GM18505 (cell line): ENCODE measurements around the gene PRDM12.

Experiments
- ATAC-seq: cut with Tn5 transposase; IDR thresholded peaks from one replicate; pipeline ENCODE4 v1.9.1; 2021; ENCODE audit not compliant: unreplicated experiment
- POLR2A ChIP-seq: IDR thresholded peaks from 4 replicates; pipeline ENCODE4 v1.6.1; 2011; ENCODE audit warnings: borderline replicate concordance; ENCODE audit not compliant: insufficient read depth, insufficient read length; ENCODE audit errors: extremely low read depth

PRDM12 gene

DNA sequence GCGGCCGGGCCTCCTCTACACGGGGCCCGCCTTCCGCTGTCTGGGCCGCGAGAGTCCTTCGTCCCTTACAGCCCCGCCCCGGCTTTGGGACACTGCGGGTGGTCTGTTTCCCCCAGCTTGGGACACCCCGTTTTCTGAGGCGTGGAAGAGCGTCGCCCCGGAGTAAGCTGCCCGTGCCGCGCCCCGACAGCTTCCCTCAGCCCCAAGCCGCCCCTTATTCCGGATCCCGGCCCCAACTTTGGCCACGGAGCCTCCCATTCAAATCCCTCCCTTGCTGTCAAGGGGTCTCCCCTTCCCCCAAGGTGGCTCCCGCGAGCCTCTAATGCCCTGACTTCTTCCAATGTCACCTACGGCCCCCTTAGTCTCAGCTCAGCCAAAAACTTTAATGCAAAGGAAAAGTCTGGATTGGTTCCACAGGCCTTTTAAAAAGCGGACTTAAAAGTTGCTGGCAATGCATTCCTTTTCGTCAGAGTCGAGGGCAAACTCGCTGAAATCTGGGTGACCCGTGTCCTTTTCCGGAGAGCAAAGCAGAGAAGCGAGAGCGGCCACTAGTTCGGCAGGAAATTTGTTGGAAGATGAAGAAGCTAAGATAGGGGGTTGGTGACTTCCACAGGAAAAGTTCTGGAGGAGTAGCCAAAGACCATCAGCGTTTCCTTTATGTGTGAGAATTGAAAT is 49.0 kb downstream of the PRDM12 start:
- TF ChIP-seq POLR2A = no peak
- ATAC-seq = no peak

DNA sequence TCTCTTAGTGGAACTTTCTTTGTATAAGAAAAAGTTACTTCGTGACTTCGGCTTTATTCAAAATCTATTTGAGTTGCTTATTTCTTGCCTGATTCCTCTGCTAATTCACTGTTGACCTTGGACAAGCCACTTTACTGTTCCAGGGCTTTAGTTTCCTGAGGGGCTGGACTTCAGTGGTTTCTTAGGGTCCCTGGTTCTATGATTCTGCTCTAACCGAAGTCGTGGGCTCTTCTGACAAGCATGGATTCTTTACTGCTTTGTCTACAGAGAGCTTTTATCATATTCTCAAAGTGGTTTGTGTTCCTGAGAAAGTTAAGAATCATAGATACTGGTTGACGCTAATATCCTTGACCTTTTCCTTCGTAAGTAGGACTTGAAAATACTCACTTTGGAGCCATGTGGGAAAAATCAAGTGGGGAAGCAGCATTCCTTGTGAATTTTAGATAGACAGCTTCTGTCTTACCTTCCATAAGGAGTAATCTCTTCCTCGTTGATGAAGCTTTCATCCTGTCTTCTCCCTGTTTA is 50.3 kb downstream of the PRDM12 start:
- TF ChIP-seq POLR2A = no peak
- ATAC-seq = no peak

DNA sequence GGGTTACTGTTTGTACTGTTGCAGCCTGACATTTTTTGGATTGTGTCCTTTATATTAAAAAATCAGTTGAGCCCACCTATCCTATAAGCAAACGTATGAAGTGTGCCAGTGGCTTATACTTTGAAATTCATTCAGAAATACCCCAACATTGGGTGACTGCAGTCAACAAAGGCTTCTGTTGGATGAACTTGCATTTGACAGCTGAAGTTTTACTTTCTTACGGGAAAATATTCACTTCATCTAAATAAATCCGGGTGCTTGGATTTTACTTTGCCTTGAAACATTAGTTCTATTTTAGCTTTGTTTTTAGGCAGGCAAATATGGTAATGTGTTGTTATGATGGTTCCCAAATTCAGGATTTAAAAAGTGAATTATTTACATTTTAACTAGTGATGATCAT is 50.9 kb downstream of the PRDM12 start:
- ATAC-seq = no peak
- TF ChIP-seq POLR2A = no peak

DNA sequence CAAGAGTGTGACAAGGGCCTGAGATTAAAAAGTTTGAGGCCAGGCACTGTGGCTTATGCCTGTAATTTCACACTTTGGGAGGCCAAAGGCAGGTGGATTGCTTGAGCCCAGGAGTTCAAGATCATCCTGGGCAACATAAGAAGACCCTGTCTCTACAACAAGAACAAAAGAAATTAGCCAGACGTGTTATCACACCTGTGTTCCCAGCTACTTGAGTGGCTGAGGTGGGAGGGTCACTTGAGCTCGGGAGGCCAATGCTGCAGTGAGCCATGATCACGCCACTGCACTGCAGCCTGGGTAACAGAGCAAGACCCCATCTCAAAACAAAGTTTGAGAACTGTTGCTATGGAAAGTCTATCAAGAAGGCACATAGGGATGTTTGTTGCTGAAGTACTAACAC is 54.2 kb downstream of the PRDM12 start:
- no peak for TF ChIP-seq POLR2A
- ATAC-seq = no peak

DNA sequence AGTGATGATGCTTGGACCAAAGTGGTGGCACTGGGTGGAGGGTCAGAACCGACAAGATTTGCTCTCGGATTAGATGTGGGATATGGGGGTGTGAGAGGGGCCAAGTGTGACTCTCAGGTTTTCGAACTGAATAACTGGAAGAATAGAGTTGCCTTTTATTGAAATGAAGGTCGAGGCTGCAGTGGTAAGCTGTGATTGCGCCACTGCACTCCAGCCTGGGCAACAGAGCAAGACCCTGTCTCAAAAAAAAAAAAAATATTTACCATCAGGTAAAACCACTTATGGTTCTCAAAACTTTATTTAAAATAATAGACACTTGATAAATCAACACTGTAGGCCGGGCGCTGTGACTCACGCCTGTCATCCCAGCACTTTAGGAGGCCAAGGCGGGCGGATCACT is 56.4 kb downstream of the PRDM12 start:
- no peak for TF ChIP-seq POLR2A
- ATAC-seq = no peak

DNA sequence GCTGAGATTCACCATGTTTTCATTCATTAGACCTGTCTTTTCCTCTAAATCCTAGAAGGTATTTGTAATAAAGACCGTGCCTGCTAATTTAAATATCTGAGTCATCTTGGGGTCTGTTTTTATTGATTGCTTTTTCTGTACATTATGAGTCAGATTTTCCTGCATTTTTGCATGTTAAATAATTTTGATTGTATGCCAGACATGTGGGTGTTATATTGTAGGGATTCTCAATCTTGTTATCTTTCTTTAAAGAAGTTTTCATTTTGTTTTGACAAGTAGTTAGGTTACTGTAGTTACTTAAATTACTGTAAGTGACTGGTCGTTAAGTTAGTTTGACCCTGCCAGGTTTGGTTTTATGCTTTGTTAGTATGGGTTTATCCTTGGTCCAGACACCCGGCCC is 64.3 kb downstream of the PRDM12 start:
- TF ChIP-seq POLR2A = no peak
- no peak for ATAC-seq

DNA sequence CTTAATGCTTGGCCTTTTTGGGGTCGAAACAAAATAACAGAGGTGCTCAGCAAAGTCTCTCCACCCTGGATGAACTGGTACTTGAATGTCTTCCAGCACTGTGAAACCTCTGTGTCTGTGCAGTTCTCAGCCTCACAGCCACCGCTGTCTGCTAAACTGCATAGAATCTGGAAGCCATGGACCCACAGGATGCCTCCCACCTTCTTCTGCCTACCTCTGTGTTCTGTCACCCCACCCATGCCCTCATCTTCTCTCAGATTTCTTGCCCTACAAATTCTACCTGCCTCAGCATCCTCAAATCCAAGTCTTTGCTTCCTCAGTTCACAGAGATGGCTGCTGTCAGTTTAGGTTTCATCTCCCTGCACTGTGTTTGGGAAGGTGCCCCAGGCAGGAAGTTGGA is 64.8 kb downstream of the PRDM12 start:
- no peak for ATAC-seq

DNA sequence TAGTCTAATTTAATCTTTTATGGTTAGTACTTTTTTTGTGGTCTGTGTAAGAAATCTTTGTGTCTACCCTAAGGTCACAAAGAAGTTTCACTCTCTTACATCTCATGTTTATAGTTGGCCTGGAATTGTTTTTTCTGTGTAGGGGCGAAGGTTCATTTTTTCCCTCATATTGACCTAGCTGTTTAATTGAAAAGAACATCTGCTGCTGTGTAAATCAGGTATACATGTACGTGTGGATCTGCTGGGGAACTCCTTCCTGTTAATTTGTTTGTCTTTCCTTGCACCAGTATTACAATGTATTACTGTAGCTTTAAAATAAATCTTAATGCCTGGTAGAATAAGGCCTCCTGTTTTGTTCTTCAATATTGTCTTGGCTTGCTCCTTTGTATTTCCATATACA is 67.0 kb downstream of the PRDM12 start:
- TF ChIP-seq POLR2A = no peak
- no peak for ATAC-seq

More for the DNA sequence above, 64.8 kb downstream of the PRDM12 start:
- no peak for TF ChIP-seq POLR2A

DNA sequence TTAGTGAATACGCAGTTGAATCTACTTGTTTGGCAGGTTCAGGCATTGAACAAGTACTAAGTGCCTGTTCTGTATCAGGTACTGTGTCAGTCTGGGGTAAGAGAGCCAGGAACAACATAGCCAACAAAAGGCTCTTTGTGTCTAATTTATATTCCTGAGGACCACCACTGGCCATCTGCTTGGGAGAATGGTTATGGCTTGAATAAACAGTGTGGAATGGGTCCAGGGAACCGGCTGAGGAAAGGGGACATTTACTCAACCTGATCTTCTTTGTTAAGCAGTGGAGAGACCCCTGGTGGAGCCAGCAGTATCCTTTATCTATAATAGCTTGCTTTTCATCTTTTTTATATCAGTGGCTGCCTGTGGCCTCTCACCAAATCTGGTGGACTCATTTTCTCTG is 67.7 kb downstream of the PRDM12 start:
- TF ChIP-seq POLR2A = no peak
- ATAC-seq = no peak
